ENCODE results near the gene ZNF346. TPM values are rescaled to one million over a fixed set of nuclear protein-coding genes. Genes with fewer than 3 reads are reported as not detected.
A peak's percentile ranks its signal among the peaks of the same experiment; 100 is the strongest.

Gene ZNF346
- total and polyA plus RNA-seq, 2 of the 13 experiments (the other 11 are each of a cell fraction or from before 2014, with no cell fraction given), result 8.6 to 19.4 TPM

GRCh38 chr5:177006265-177006972 is 16.1 kb upstream of the ZNF346 start, which contains the start of gene UIMC1 (continued):
- TF ChIP-seq AHDC1 (CRISPR knock-in tag; IDR thresholded peaks at IDR 0.05; ENCODE audit: borderline replicate concordance) (no peak), ZNF546 (CRISPR knock-in tag; conservative IDR thresholded peaks at IDR 0.05) (no peak; the same call in 1 of the 2 replicates), ZNF235 (CRISPR knock-in tag; IDR thresholded peaks at IDR 0.05; ENCODE audit: borderline replicate concordance) (0 out of 2 replicates have a peak, but pooled peaks have one; percentile 50), KLF16 (CRISPR knock-in tag; IDR thresholded peaks at IDR 0.05) (peak in 1 of 2 experiments; percentile 77; a peak in 1 of 4 replicates), DMAP1 (CRISPR knock-in tag; IDR thresholded peaks at IDR 0.05) (peak; percentile 90; the same call in 1 of the 2 replicates), ZNF569 (CRISPR knock-in tag; IDR thresholded peaks at IDR 0.05; ENCODE audit: borderline replicate concordance) (no peak), PRDM4 (CRISPR knock-in tag; IDR thresholded peaks at IDR 0.05; ENCODE audit: borderline replicate concordance) (no peak), ZNF609 (CRISPR knock-in tag; IDR thresholded peaks at IDR 0.05; ENCODE audit: borderline replicate concordance) (peak; percentile 44; the same call in 1 of the 2 replicates), POLR2A (IDR thresholded peaks at IDR 0.05; ENCODE audit: insufficient read depth in 1 of 2, low read depth in 2 of 2, low read length in 2 of 2) (peak; percentile 63 to 75), ZBTB42 (CRISPR knock-in tag; IDR thresholded peaks at IDR 0.05) (no peak), ASH2L (IDR thresholded peaks at IDR 0.05; ENCODE audit: insufficient read length, low read depth, low read length) (peak; percentile 80), RARA (CRISPR knock-in tag; IDR thresholded peaks at IDR 0.05) (peak; percentile 9; the same call in 1 of the 2 replicates), DRAP1 (CRISPR knock-in tag; IDR thresholded peaks at IDR 0.05) (peak; percentile 52; the same call in 1 of the 2 replicates), GPN1 (CRISPR knock-in tag; IDR thresholded peaks at IDR 0.05; ENCODE audit: borderline replicate concordance) (no peak; the same call in 1 of the 2 replicates), ZNF83 (CRISPR knock-in tag; IDR thresholded peaks at IDR 0.05; ENCODE audit: borderline replicate concordance) (no peak; the same call in 1 of the 2 replicates)
